ENCODE measurements around the gene NRAP. TPM values are rescaled to one million over a fixed set of nuclear protein-coding genes. Genes with fewer than 3 reads are reported as not detected.

The NRAP gene
- total and polyA plus RNA-seq, 2 experiments from 2014 or later, result not detected

GRCh38 chr10:113705344-113705652, 41.5 kb upstream of the NRAP start:
- Histone ChIP-seq H3K27ac (no peak overlapping the region), H3F3A (ENCODE audit: insufficient read depth) (peaks cover 22% of the 10 kb centered on the region), H4K20me1 (ENCODE audit: insufficient read depth) (no peaks in the 10 kb centered on the region), H3K4me1 (ENCODE audit: insufficient read depth) (peaks cover 15% of the 10 kb centered on the region), H3K4me3 (no peak overlapping the region), H3K4me2 (ENCODE audit: unreplicated experiment) (no peak overlapping the region), H3K27me3 (replicated peaks; ENCODE audit: insufficient read depth) (no peaks in the 10 kb centered on the region), H3K9me2 (ENCODE audit: insufficient read depth) (no peaks in the 10 kb centered on the region), H3K36me3 (ENCODE audit: low read depth) (0 out of 2 replicates have a peak, but pooled peaks cover under 1% of the 10 kb centered on the region), H3K9ac (no peak overlapping the region), H2AFZ (no peak overlapping the region), H3K79me2 (ENCODE audit: insufficient read depth) (peaks cover 4% of the 10 kb centered on the region; the same call in 1 of the 2 replicates), H3K9me3 (ENCODE audit: low read depth) (no peaks in the 10 kb centered on the region)
- TF ChIP-seq EZH2 (IDR thresholded peaks at IDR 0.05; ENCODE audit: insufficient read depth, poor library complexity, severe bottlenecking), result no peak
- no peak for TF ChIP-seq EZH2phosphoT487 (IDR thresholded peaks at IDR 0.05; ENCODE audit: insufficient read depth, low read depth)
- no peak for DNase-seq
- in situ Hi-C loops (cut with MboI), result loop anchor here (10.0 kb wide), 1 partner anchor 400 kb away; no protein-coding TSS in a partner anchor

DNA sequence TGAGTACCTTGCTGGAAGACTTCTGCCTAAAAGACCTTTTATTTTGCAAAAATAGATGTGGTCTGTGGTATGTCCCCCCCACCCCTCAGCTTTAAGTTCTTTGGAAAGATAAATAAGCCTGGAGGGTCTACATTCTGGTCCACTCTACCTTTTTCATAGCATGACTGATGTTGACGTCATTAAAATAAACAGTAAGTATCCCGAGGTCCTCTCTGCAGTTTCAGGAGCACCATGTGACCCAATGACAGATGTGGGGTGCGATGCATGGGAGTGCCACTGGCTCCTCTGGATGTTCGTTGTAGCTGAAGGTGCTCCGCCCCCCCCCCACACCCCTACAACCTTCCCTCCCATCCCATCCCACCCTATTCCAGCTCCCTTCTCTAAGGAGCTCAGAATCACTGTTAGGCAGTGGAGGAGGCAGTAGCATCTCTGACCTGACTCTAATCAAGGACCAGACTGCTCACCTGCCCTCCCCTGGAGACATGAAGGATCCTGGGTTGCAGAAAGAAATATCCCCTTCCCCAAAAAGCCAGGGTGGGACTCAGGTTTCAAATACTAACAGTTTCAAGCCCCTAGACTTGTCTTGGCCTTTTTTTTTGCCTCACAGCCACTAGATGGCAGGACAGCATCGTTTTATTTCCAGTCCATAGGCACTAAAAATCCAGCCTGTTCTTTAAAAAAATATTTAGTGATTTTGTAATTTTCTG, 40.9 kb upstream of the NRAP start:
- H3K9me3 ChIP-seq (ENCODE audit: low read depth), result no peaks in the 10 kb centered on the region
- H3K4me1 ChIP-seq (ENCODE audit: insufficient read depth), result peaks cover 12% of the 10 kb centered on the region
- H3K9me2 ChIP-seq (ENCODE audit: insufficient read depth), result no peaks in the 10 kb centered on the region
- no peak overlapping the region for H2AFZ ChIP-seq
- H3K27ac ChIP-seq, result no peak overlapping the region
- TF ChIP-seq EZH2phosphoT487 (IDR thresholded peaks at IDR 0.05; ENCODE audit: insufficient read depth, low read depth) (no peak), EZH2 (IDR thresholded peaks at IDR 0.05; ENCODE audit: insufficient read depth, poor library complexity, severe bottlenecking) (no peak)
- in situ Hi-C loops (cut with MboI), result loop anchor here (10.0 kb wide), 1 partner anchor 400 kb away; no protein-coding TSS in a partner anchor
- H3K9ac ChIP-seq, result no peak overlapping the region
- DNase-seq, result peak; percentile 67
- H3K27me3 ChIP-seq (replicated peaks; ENCODE audit: insufficient read depth), result no peaks in the 10 kb centered on the region
- 21 to 26% methylated on average over 3 to 6 of the region's 6 CpGs for WGBS, 2 experiments (ENCODE audit: low coverage in 1 of 2, low lambda C conversion rate in 2 of 2, missing lambda C conversion rate in 2 of 2)
- no peaks in the 10 kb centered on the region for H4K20me1 ChIP-seq (ENCODE audit: insufficient read depth)
- 0 out of 2 replicates have a peak, but pooled peaks cover 3% of the 10 kb centered on the region for H3K36me3 ChIP-seq (ENCODE audit: low read depth)
- no peak overlapping the region for H3K4me3 ChIP-seq
- H3F3A ChIP-seq (ENCODE audit: insufficient read depth), result peaks cover 17% of the 10 kb centered on the region
- H3K79me2 ChIP-seq (ENCODE audit: insufficient read depth), result peaks cover 4% of the 10 kb centered on the region; the same call in 1 of the 2 replicates
- H3K4me2 ChIP-seq (ENCODE audit: unreplicated experiment), result no peak overlapping the region

DNA sequence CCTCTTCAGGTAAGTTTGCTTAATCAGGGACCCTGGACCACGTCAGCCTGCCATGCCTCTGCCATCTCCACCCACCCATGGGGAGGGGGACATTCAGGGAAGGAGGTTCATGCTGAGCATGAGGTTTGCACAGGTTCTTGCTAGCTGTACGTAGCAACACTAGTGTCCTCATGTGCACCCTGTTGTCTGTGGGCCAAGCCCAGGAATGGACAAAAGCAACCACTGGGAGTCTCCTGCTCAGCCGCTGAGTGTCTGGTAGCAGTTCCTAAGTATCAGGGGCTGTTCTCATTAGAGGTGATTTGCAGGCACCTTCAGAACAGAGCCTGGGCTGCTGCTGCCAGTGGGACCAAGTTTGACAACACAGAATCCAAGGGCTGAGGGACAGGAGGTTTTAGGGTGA, 33.8 kb upstream of the NRAP start:
- Histone ChIP-seq H3K36me3 (ENCODE audit: low read depth) (peaks cover 21% of the 10 kb centered on the region; the same call in 1 of the 2 replicates), H3K4me1 (ENCODE audit: insufficient read depth) (no peaks in the 10 kb centered on the region), H3K4me2 (ENCODE audit: unreplicated experiment) (no peak overlapping the region), H3K27me3 (replicated peaks; ENCODE audit: insufficient read depth) (no peaks in the 10 kb centered on the region), H3K9me3 (ENCODE audit: low read depth) (peaks cover 5% of the 10 kb centered on the region), H4K20me1 (ENCODE audit: insufficient read depth) (no peaks in the 10 kb centered on the region), H3K4me3 (no peak overlapping the region), H3K27ac (no peak overlapping the region), H3F3A (ENCODE audit: insufficient read depth) (no peaks in the 10 kb centered on the region), H3K9ac (no peak overlapping the region), H2AFZ (no peak overlapping the region), H3K79me2 (ENCODE audit: insufficient read depth) (peaks cover 43% of the 10 kb centered on the region), H3K9me2 (ENCODE audit: insufficient read depth) (no peaks in the 10 kb centered on the region)
- TF ChIP-seq EZH2 (IDR thresholded peaks at IDR 0.05; ENCODE audit: insufficient read depth, poor library complexity, severe bottlenecking) (no peak), EZH2phosphoT487 (IDR thresholded peaks at IDR 0.05; ENCODE audit: insufficient read depth, low read depth) (no peak)
- no peak for DNase-seq
- WGBS, 2 experiments (ENCODE audit: low coverage in 1 of 2, low lambda C conversion rate in 2 of 2, missing lambda C conversion rate in 2 of 2), result 92 to 98% methylated on average over 3 of the region's 3 CpGs
- in situ Hi-C loops (cut with MboI), result no loop called here

- no peak for DNase-seq
- Histone ChIP-seq H3K9ac (no peak overlapping the region), H3K4me2 (ENCODE audit: unreplicated experiment) (no peak overlapping the region), H3K4me3 (no peak overlapping the region), H3K27ac (no peak overlapping the region), H3F3A (ENCODE audit: insufficient read depth) (no peaks in the 10 kb centered on the region), H3K9me3 (ENCODE audit: low read depth) (peaks cover 5% of the 10 kb centered on the region), H3K36me3 (ENCODE audit: low read depth) (peaks cover 21% of the 10 kb centered on the region; the same call in 1 of the 2 replicates), H3K27me3 (replicated peaks; ENCODE audit: insufficient read depth) (no peaks in the 10 kb centered on the region), H3K4me1 (ENCODE audit: insufficient read depth) (no peaks in the 10 kb centered on the region), H3K79me2 (ENCODE audit: insufficient read depth) (peaks cover 62% of the 10 kb centered on the region), H4K20me1 (ENCODE audit: insufficient read depth) (no peaks in the 10 kb centered on the region; the same call in 1 of the 2 replicates), H3K9me2 (ENCODE audit: insufficient read depth) (no peaks in the 10 kb centered on the region), H2AFZ (no peak overlapping the region)
- no peak for TF ChIP-seq EZH2phosphoT487 (IDR thresholded peaks at IDR 0.05; ENCODE audit: insufficient read depth, low read depth)
- no peak for TF ChIP-seq EZH2 (IDR thresholded peaks at IDR 0.05; ENCODE audit: insufficient read depth, poor library complexity, severe bottlenecking)
- in situ Hi-C loops (cut with MboI), result no loop called here
- WGBS, 2 experiments (ENCODE audit: low coverage in 1 of 2, low lambda C conversion rate in 2 of 2, missing lambda C conversion rate in 2 of 2), result 96 to 97% methylated on average over 1 of the region's 1 CpG
Measured at GRCh38 chr10:113695691-113696090, 31.9 kb upstream of the NRAP start.

Data from GM23248 (cell line).